A549 treated with DMSO at 1 μM for 4 hours (cell line): ENCODE measurements around the gene ZNF621. TPM values are rescaled to one million over a fixed set of nuclear protein-coding genes. Genes with fewer than 3 reads are reported as not detected.

ENCODE experiments used
- total RNA-seq: library from RNA; stranded (reverse); fragments of 200-300 nt; extraction: Qiagen RNA extraction; gene quantifications from 5 replicates; pipeline ENCODE4 v1.2.3, GENCODE V29; 2022; ENCODE audit warnings: low read depth

ZNF621 gene
- total RNA-seq = 6.0 to 8.1 TPM (median 7.7 TPM) in 5 replicates

DNA sequence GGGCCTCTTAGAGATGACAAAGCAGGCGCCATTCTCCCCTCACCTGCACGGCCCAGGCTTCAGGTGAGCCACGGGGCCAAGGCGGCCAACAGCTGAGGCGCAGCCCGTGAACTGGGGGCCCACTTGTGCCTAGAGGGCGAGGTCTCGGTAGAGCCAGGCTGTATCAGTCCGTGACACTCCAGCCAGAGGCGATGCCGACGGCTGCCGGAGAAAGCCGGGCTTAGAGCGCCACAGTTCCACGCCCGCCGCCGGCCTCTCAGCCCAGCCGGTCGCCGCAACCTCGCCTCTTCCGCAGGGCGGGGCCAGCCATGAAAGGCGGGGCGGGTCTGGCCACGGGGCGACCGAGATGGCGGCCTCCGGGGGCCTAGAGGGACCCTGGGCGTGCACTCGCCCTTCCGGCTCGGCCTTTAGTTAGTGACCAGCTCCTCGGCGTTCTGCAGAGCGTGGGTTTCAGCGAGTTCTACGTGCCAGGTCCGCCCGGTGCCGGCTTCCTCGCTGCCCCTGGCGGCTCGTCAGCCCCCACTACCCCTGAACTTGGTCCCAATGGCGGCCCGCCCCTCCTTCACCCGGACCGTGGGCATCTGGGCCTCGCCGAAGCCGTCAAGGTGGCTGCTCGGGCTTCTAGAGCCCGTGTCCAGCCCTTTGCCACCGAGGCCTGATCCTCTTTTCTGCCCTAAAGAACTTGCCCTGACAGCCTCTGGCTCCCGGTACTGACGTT, at the start of gene ZNF621:
ZNF621 (plus strand) TSS at position 393 of the 718 bp plus-strand sequence. CDS start 881 bp downstream, outside the sequence.

DNA sequence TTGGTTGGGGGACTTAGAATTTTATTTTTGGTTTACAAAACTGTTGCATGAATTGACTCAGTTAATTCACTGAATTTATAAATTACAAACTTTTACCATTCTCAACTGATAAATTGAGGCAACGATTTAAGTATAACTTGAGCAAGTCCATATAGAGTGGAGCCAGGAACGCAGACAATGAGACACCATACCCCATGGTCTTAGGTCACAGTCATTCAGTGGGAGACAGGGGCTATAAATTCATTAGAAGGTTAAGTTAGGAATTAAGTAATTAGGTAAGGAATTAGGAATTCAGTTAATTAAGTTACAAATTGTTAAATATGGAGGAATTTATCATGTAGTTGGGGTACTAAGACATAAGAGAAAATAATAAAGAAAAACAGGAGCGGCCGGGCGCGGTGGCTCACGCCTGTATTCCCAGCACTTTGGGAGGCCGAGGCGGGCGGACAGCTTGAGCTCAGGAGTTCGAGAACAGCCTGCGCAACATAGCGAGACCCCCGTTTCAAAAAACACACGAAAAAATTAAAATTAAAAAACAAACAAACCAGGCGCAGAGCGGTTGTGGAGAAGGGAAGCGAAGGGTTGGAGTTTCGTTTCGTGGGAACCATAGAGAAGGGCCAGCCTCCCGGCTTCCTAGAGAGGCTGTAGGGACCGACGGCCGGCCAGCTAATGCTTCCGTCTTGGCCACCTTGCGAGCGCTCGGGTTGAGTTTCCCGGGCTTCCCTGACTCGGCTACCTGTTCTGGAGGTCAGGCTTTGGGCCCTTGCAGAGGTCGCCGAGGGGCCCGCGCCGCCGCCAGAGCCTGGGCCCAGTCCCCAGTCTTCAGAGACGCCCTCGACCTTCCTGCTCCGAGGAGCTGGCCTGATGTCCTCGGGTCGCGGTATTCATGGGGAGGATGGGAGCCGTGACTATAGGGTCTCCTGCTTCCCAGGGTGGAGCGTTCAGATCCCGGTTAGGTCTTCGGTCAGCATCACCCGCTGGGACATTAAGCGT, 48.0 kb upstream of the ZNF621 start, which contains the start of gene ZNF619:
ZNF619 (plus strand) TSS at position 645 of the 993 bp plus-strand sequence. CDS start 858 bp downstream, outside the sequence.

DNA sequence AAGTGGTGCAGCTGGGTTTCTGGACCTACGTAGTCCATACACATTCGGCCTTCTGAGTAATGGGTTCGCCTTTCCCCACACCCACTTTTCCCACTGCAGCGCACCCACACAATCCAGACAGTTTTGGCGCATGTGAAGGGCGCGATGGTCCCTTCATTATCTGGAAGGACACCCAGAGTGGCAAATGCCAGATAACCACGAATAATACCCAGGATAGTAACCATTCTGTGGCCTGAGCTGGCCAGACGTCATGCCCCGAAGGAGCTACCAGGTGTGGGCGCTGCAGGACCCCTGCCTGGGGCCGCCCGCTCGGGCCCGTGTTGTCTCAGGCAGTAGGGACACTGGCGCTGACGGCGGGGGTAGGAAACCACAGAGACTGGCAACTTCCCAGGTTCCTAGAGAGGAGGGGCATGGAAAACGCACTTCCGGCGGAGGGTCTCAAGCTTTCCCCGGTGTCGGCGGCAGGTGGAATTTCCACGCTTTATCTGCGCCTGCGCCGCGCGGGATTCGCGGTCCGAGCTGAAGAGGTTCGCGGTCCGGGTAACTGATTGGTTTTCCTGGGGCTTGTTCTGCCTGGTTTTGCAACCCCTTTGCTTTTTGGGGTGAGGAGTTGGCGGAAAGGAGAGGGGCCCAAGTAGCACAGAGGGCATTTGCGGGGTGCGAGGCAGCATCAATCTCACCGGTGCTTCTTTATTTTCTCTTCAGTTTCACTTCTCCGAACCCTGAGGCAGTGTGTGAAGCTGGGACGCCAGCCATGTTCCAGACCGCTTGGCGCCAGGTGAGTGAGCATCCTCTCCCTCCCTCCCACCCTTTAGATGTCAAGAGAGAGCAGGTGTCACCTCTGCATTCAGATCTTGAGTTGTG, 18.9 kb upstream of the ZNF621 start, which contains the start of gene ZNF620:
ZNF620 (plus strand) TSS at position 441 of the 864 bp plus-strand sequence; CDS start at position 755, 314 bp downstream.

Other genes with a start within 250 kb of the ZNF621 start
- 51.9 to 65.2 TPM (median 62.0 TPM) in 5 replicates for gene EIF1B, start 215.3 kb upstream of the ZNF621 start, total RNA-seq
- 0.05 TPM in 1 of 5 replicates, not detected in the others for gene ENTPD3, start 137.8 kb upstream of the ZNF621 start, total RNA-seq
- 740 to 776 TPM (median 756 TPM) in 5 replicates for gene RPL14, start 67.6 kb upstream of the ZNF621 start, total RNA-seq
- 1.7 to 2.8 TPM (median 2.1 TPM) in 5 replicates for gene ZNF619, start 47.8 kb upstream of the ZNF621 start, total RNA-seq
- gene ZNF620, start 18.9 kb upstream of the ZNF621 start, total RNA-seq = 0.81 to 1.9 TPM (median 1.7 TPM) in 5 replicates